Measurements from ENCODE around the gene UBP1.
"Not testable (repeated sequence)": the region's sequence is repeated elsewhere in the genome, so short reads cannot be mapped to it uniquely, and the experiment has no call there.

Gene UBP1

GRCh38 chr3:33467786-33468185 is 27.6 kb upstream of the UBP1 start:
- no peak overlapping the region for H3K27ac ChIP-seq
- TF ChIP-seq CTCF (IDR thresholded peaks at IDR 0.05) (no peak), ZFX (IDR thresholded peaks at IDR 0.05; ENCODE audit: borderline replicate concordance) (no peak)

GRCh38 chr3:33461097-33461496 is 20.9 kb upstream of the UBP1 start:
- no peak overlapping the region for H3K27ac ChIP-seq
- TF ChIP-seq ZFX (IDR thresholded peaks at IDR 0.05; ENCODE audit: borderline replicate concordance) (no peak), CTCF (IDR thresholded peaks at IDR 0.05) (no peak)

- not testable (repeated sequence) for H3K27ac ChIP-seq
Measured at GRCh38 chr3:33459577-33459976, 19.4 kb upstream of the UBP1 start.

- no peak for TF ChIP-seq ZFX (IDR thresholded peaks at IDR 0.05; ENCODE audit: borderline replicate concordance)
- TF ChIP-seq CTCF (IDR thresholded peaks at IDR 0.05), result no peak
- H3K27ac ChIP-seq, result no peak overlapping the region
Measured at GRCh38 chr3:33458446-33458845, 18.2 kb upstream of the UBP1 start.

GRCh38 chr3:33456756-33457155 is 16.6 kb upstream of the UBP1 start:
- TF ChIP-seq ZFX (IDR thresholded peaks at IDR 0.05; ENCODE audit: borderline replicate concordance) (no peak), CTCF (IDR thresholded peaks at IDR 0.05) (no peak)
- no peak overlapping the region for H3K27ac ChIP-seq

- TF ChIP-seq ZFX (IDR thresholded peaks at IDR 0.05; ENCODE audit: borderline replicate concordance), result no peak
- TF ChIP-seq CTCF (IDR thresholded peaks at IDR 0.05), result no peak
- no peak overlapping the region for H3K27ac ChIP-seq
Measured at GRCh38 chr3:33453331-33453761, 13.1 kb upstream of the UBP1 start.

- not testable (repeated sequence) for H3K27ac ChIP-seq
Measured at GRCh38 chr3:33451994-33452393, 11.8 kb upstream of the UBP1 start.

- no peak for TF ChIP-seq CTCF (IDR thresholded peaks at IDR 0.05)
- TF ChIP-seq ZFX (IDR thresholded peaks at IDR 0.05; ENCODE audit: borderline replicate concordance), result no peak
- no peak overlapping the region for H3K27ac ChIP-seq
Measured at GRCh38 chr3:33447958-33448357, 7.8 kb upstream of the UBP1 start.

- not testable (repeated sequence) for H3K27ac ChIP-seq
Measured at GRCh38 chr3:33447256-33447625, 7.0 kb upstream of the UBP1 start.
